B cell (primary cell): ENCODE measurements around the gene WDR27. TPM values are rescaled to one million over a fixed set of nuclear protein-coding genes. Genes with fewer than 3 reads are reported as not detected.

Experiments
- ATAC-seq: fragments of 200-7000 bp; cut with Tn5 transposase; one replicate; pipeline ENCODE4 v1.10.0; 2021; ENCODE audit warnings: low read depth, mild to moderate bottlenecking, moderate number of reproducible peaks, moderate library complexity
- CTCF ChIA-PET: fragments of 350-600 bp; sonication (Branson Sonifier 250); formaldehyde crosslinking; loops from one replicate; lab custom pipeline; 2021; ENCODE audit warnings: antibody characterized with exemption, inconsistent platforms; lab: Charles Lee
- POLR2A ChIA-PET: fragments of 350-600 bp; sonication (Branson Sonifier 250); formaldehyde crosslinking; loops from one replicate; lab custom pipeline; 2021; ENCODE audit warnings: antibody characterized with exemption; lab: Charles Lee
- DNase-seq: peaks from one replicate; pipeline ENCODE4 v3.0.0; 2013
- H2AFZ ChIP-seq: 2 replicates; pipeline ENCODE4 v1.6.1; 2012; ENCODE audit warnings: mild to moderate bottlenecking, low read depth, low read length; ENCODE audit not compliant: insufficient read depth, poor library complexity, severe bottlenecking
- H3K27ac ChIP-seq, 2 donors: 1 replicate in 1 of 2; 2 replicates in 1 of 2; pipeline ENCODE4 v1.5.1; 2012 to 2013; ENCODE audit warnings: low read length in 2 of 2, mild to moderate bottlenecking in 2 of 2, moderate library complexity in 1 of 2
- H3K27me3 ChIP-seq, 4 experiments: fragments of 200-600 bp in 1 of 4; sonication (generic) in 1 of 4; replicated peaks in 1 of 4; 1 replicate in 2 of 4; 2 replicates in 2 of 4; pipeline versions ENCODE4 v1.6.1 to v1.7.0; 2013 to 2016; ENCODE audit warnings: low read length in 3 of 4, mild to moderate bottlenecking in 2 of 4, mixed read lengths in 1 of 4, moderate library complexity in 1 of 4; ENCODE audit not compliant: insufficient read depth in 4 of 4, control insufficient read depth in 3 of 4; ENCODE audit errors: control extremely low read depth in 1 of 4
- H3K36me3 ChIP-seq, 2 experiments: replicated peaks in 1 of 2; 1 replicate in 1 of 2; 2 replicates in 1 of 2; pipeline versions ENCODE4 v1.6.1 to v1.7.1; 2013; ENCODE audit warnings: low read length in 1 of 2; ENCODE audit not compliant: insufficient read depth in 2 of 2, control insufficient read depth in 1 of 2; ENCODE audit errors: control extremely low read depth in 1 of 2, extremely low read depth in 1 of 2
- H3K4me1 ChIP-seq, 2 donors: fragments of 200-600 bp in 1 of 2; sonication (generic) in 1 of 2; 1 replicate in 1 of 2; 2 replicates in 1 of 2; pipeline versions ENCODE4 v1.5.1 to v1.6.1; 2013 to 2017; ENCODE audit warnings: low read length in 2 of 2; ENCODE audit not compliant: control insufficient read depth in 2 of 2, insufficient read depth in 2 of 2
- H3K4me2 ChIP-seq: replicated peaks from 2 replicates; pipeline ENCODE3; 2012; ENCODE audit warnings: mild to moderate bottlenecking, low read depth, low read length; ENCODE audit not compliant: poor library complexity, severe bottlenecking
- H3K4me3 ChIP-seq, 5 experiments: fragments of 200-600 bp in 1 of 5; sonication (generic) in 1 of 5; 1 replicate in 3 of 5; 2 replicates in 2 of 5; pipeline versions ENCODE4 v1.5.1 to v1.7.0; 2011 to 2016; ENCODE audit warnings: low read length in 4 of 5, mild to moderate bottlenecking in 4 of 5, low read depth in 2 of 5, control low read depth in 1 of 5, moderate library complexity in 1 of 5; ENCODE audit not compliant: insufficient read depth in 1 of 5; ENCODE audit errors: control extremely low read depth in 1 of 5, extremely low read depth in 1 of 5
- H3K79me2 ChIP-seq: fragments of 200-600 bp; sonication (generic); one replicate; pipeline ENCODE4 v1.6.0; 2016; ENCODE audit warnings: low read length; ENCODE audit not compliant: control insufficient read depth, insufficient read depth
- H3K9ac ChIP-seq: fragments of 200-600 bp; sonication (generic); 2 replicates; pipeline ENCODE4 v1.6.1; 2017; ENCODE audit warnings: mild to moderate bottlenecking, low read length, moderate library complexity
- H3K9me3 ChIP-seq, 3 donors: one replicate each; pipeline versions ENCODE4 v1.6.1 to v1.7.1; 2013; ENCODE audit warnings: low read length in 2 of 3; ENCODE audit not compliant: control insufficient read depth in 2 of 3, insufficient read depth in 1 of 3; ENCODE audit errors: control extremely low read depth in 1 of 3
- H4K20me1 ChIP-seq: 2 replicates; pipeline ENCODE4 v1.6.0; 2012; ENCODE audit warnings: mild to moderate bottlenecking, low read length; ENCODE audit not compliant: insufficient read depth, control insufficient read depth, poor library complexity, severe bottlenecking
- H3K27ac Mint-ChIP-seq: one replicate; pipeline ENCODE4 v1.8.0; 2021; ENCODE audit warnings: mixed read lengths
- H3K27me3 Mint-ChIP-seq: one replicate; pipeline ENCODE4 v1.8.0; 2021; ENCODE audit warnings: mixed read lengths
- H3K4me1 Mint-ChIP-seq: one replicate; pipeline ENCODE4 v1.8.0; 2021; ENCODE audit warnings: mixed read lengths
- H3K4me3 Mint-ChIP-seq: one replicate; pipeline ENCODE4 v1.8.0; 2021; ENCODE audit warnings: mixed read lengths
- H3K9me3 Mint-ChIP-seq: one replicate; pipeline ENCODE4 v1.8.0; 2022; ENCODE audit warnings: mixed read lengths; ENCODE audit not compliant: insufficient read depth
- CTCF ChIP-seq: fragments of 200-600 bp; IDR thresholded peaks from one replicate; pipeline ENCODE4 v1.8.0; 2022; ENCODE audit warnings: antibody characterized with exemption, mild to moderate bottlenecking
- EZH2 ChIP-seq: IDR thresholded peaks from 2 replicates; pipeline ENCODE4 v1.6.1; 2012; ENCODE audit warnings: borderline replicate concordance, low read depth, mild to moderate bottlenecking, moderate library complexity, low read length; ENCODE audit not compliant: insufficient read depth, poor library complexity, severe bottlenecking
- WGBS: methylation state at CpG from one replicate; pipeline ENCODE4 v1.1.5; 2013; ENCODE audit warnings: missing lambda C conversion rate; ENCODE audit not compliant: insufficient coverage; 5-methylcytosine and 5-hydroxymethylcytosine counted together
- intact Hi-C: fragments of 100-400 bp; cut with micrococcal nuclease; formaldehyde crosslinking; loops from one replicate; pipeline ENCODE4 v1.10.0; 2022
- polyA plus RNA-seq: library from polyadenylated mRNA; depleted of rRNA; stranded (reverse); fragments of >200 nt; gene quantifications from 2 replicates; pipeline ENCODE4 v1.2.3, GENCODE V29; 2012
- total RNA-seq, 2 donors: library from RNA; stranded (reverse); fragments of 120-200 nt in 1 of 2; gene quantifications; 1 replicate in 1 of 2; 2 replicates in 1 of 2; pipeline versions ENCODE4 v1.2.3 to v1.2.4, GENCODE V29; 2013 to 2022

The WDR27 gene
- total and polyA plus RNA-seq, 2 donors (not counting 1 experiment from before 2014, with no cell fraction given) = 64.3 to 86.3 TPM

DNA sequence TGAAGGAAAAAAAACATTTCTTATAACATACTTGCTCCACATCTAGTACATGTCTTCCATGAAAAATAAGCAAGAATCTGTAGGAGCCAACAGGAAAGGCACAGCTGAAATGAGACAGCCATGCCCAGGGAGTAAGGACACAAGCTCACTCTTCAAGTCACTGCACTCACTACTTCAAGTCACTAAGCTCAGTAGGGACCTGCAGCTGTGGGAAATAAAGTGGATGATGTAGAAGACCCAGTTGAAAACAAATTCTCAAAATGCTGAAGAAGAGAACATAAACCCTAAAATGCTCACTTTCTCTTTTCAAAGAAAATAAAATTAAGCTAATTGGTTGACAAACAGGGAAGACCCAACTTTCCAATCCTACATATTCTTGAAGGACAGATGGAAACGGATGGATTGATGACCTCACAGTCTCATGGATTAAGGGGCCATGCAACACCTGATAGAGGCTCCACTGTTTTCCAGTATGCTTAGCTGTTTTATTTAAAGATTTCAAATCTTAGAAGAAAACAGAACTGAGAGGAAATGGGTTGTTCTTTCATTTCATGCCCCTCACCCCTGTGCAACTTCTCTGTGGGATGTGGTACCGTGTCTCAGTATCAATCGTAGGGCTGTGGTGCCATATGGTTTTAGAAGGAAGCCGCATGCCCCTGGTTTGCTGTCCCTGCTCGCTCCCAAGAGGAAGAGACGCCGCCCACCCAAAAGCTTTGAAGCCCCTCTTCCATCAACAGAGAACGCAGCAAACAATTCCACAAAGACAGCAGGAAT lies 133.3 kb downstream of the WDR27 start:
- ATAC-seq = no peak

More for the DNA sequence above, 133.3 kb downstream of the WDR27 start:
- intact Hi-C loops = no loop called here
- Histone ChIP-seq H3K79me2 (no peaks in the 10 kb centered on the region), H3K27me3 (no peaks in the 10 kb centered on the region), H3K9me3 (no peaks in the 10 kb centered on the region), H3K4me1 (peaks cover 5 to 11% of the 10 kb centered on the region in 2 donors), H3K4me2 (peak overlapping the region; percentile 25), H3K27ac (no peak overlapping the region), H4K20me1 (no peaks in the 10 kb centered on the region), H3K36me3 (no peaks in the 10 kb centered on the region), H3K4me3 (no peak overlapping the region), H2AFZ (no peak overlapping the region), H3K9ac (no peak overlapping the region)
- no peak overlapping the region for H3K4me3 Mint-ChIP-seq
- H3K4me1 Mint-ChIP-seq = peaks cover 6% of the 10 kb centered on the region
- no peak overlapping the region for H3K27ac Mint-ChIP-seq
- H3K9me3 Mint-ChIP-seq = no peaks in the 10 kb centered on the region
- 72% methylated on average over 7 of the region's 8 CpGs for WGBS
- ChIA-PET CTCF (interaction anchor here (1.1 to 1.4 kb wide), 2 partner anchors 10 to 16 kb away, joined by 4 read pairs; no protein-coding TSS in a partner anchor), POLR2A (no interaction called here)
- TF ChIP-seq CTCF = no peak
- TF ChIP-seq EZH2 = no peak
- no peak for DNase-seq
- no peaks in the 10 kb centered on the region for H3K27me3 Mint-ChIP-seq
